T-cell (primary cell): ENCODE results near the gene SH3RF3. TPM values are rescaled to one million over a fixed set of nuclear protein-coding genes. Genes with fewer than 3 reads are reported as not detected.

Experiments used
- ATAC-seq, 4 experiments: fragments of 200-7000 bp in 3 of 4; fragments of 150-1000 bp in 1 of 4; cut with Tn5 transposase; replicated peaks in 1 of 4; 1 replicate in 3 of 4; 2 replicates in 1 of 4; pipeline ENCODE4 v1.10.0; 2021; ENCODE audit warnings: moderate library complexity in 3 of 4, mild to moderate bottlenecking in 2 of 4, moderate number of reproducible peaks in 1 of 4
- CTCF ChIA-PET, 2 donors: fragments of 300-600 bp; sonication (Branson Sonifier 250); formaldehyde crosslinking; loops; one replicate each; lab custom pipeline; 2022; ENCODE audit warnings: antibody characterized with exemption in 2 of 2; lab: Charles Lee
- POLR2A ChIA-PET, 2 donors: fragments of 300-600 bp; sonication (Branson Sonifier 250); formaldehyde crosslinking; loops; one replicate each; lab custom pipeline; 2022; ENCODE audit warnings: antibody characterized with exemption in 2 of 2; lab: Charles Lee
- DNase-seq, 35 experiments: peaks; one replicate each; pipeline versions ENCODE4 v3.0.0 to v3.0.0-alpha.2; 2013 to 2023
- H3K27ac ChIP-seq: one replicate; pipeline ENCODE4 v1.5.1; 2013; ENCODE audit warnings: low read length
- H3K27me3 ChIP-seq, 2 experiments: replicated peaks in 1 of 2; 1 replicate in 1 of 2; 2 replicates in 1 of 2; pipeline versions ENCODE4 v1.6.1 to v1.7.0; 2013; ENCODE audit warnings: low read length in 1 of 2, mixed read lengths in 1 of 2; ENCODE audit not compliant: control insufficient read depth in 2 of 2, insufficient read depth in 2 of 2; ENCODE audit errors: extremely low read depth in 1 of 2
- H3K36me3 ChIP-seq, 2 donors: 1 replicate in 1 of 2; 2 replicates in 1 of 2; pipeline versions ENCODE4 v1.6.1 to v1.7.0; 2013; ENCODE audit warnings: low read length in 1 of 2; ENCODE audit not compliant: control insufficient read depth in 2 of 2, insufficient read depth in 1 of 2; ENCODE audit errors: extremely low read depth in 1 of 2
- H3K4me1 ChIP-seq, 2 experiments: 1 replicate in 1 of 2; 2 replicates in 1 of 2; pipeline versions ENCODE4 v1.6.1 to v1.7.0; 2013; ENCODE audit warnings: low read length in 2 of 2, mixed read lengths in 1 of 2; ENCODE audit not compliant: insufficient read depth in 2 of 2, control insufficient read depth in 1 of 2; ENCODE audit errors: extremely low read depth in 1 of 2
- H3K4me3 ChIP-seq, 2 donors: 1 replicate in 1 of 2; 2 replicates in 1 of 2; pipeline versions ENCODE4 v1.5.1 to v1.7.0; 2013; ENCODE audit warnings: mild to moderate bottlenecking in 2 of 2, low read length in 1 of 2, moderate library complexity in 1 of 2; ENCODE audit not compliant: control insufficient read depth in 1 of 2; ENCODE audit errors: extremely low read depth in 1 of 2
- H3K9me3 ChIP-seq: 2 replicates; pipeline ENCODE4 v1.7.0; 2013
- H3K27ac Mint-ChIP-seq, 2 donors: one replicate each; pipeline ENCODE4 v1.8.0; 2020 to 2021; ENCODE audit warnings: mild to moderate bottlenecking in 2 of 2, mixed read lengths in 2 of 2
- H3K27me3 Mint-ChIP-seq, 2 donors: one replicate each; pipeline ENCODE4 v1.8.0; 2021 to 2022; ENCODE audit warnings: mixed read lengths in 2 of 2
- H3K36me3 Mint-ChIP-seq: one replicate; pipeline ENCODE4 v1.8.0; 2021; ENCODE audit warnings: mixed read lengths
- H3K4me1 Mint-ChIP-seq, 3 donors: one replicate each; pipeline ENCODE4 v1.8.0; 2020 to 2022; ENCODE audit warnings: mixed read lengths in 3 of 3, mild to moderate bottlenecking in 1 of 3
- H3K4me3 Mint-ChIP-seq, 3 donors: one replicate each; pipeline ENCODE4 v1.8.0; 2020 to 2022; ENCODE audit warnings: mild to moderate bottlenecking in 3 of 3, mixed read lengths in 3 of 3, moderate library complexity in 3 of 3
- H3K9me3 Mint-ChIP-seq, 3 donors: one replicate each; pipeline ENCODE4 v1.8.0; 2020 to 2022; ENCODE audit warnings: mixed read lengths in 3 of 3
- WGBS: methylation state at CpG from one replicate; pipeline ENCODE4 v1.1.5; 2013; ENCODE audit warnings: missing lambda C conversion rate; ENCODE audit not compliant: insufficient coverage; 5-methylcytosine and 5-hydroxymethylcytosine counted together
- total RNA-seq, 35 experiments: library from RNA in 6 of 35; stranded (reverse) in 6 of 35; fragments of 120-200 nt in 1 of 35; gene quantifications; one replicate each; pipeline versions ENCODE4 v1.2.1 to v1.2.4 and lab custom pipeline; 2013 to 2026

Gene SH3RF3
- total RNA-seq, 5 donors from 2014 or later (not counting 1 experiment from before 2014, with no cell fraction given): 1.8 to 4.6 (median 3.6) TPM

- H3K36me3 Mint-ChIP-seq: no peaks in the 10 kb centered on the region
- DNase-seq (no peak), ATAC-seq (no peak)
- Histone ChIP-seq H3K4me3 (no peak overlapping the region), H3K4me1 (no peaks in the 10 kb centered on the region), H3K27me3 (peaks cover 0 to 6% of the 10 kb centered on the region in 2 experiments), H3K36me3 (no peaks in the 10 kb centered on the region), H3K27ac (no peak overlapping the region), H3K9me3 (no peaks in the 10 kb centered on the region)
- WGBS: 88% methylated on average over 7 of the region's 9 CpGs
- CTCF ChIA-PET: no interaction called here
- no peak overlapping the region for H3K4me3 Mint-ChIP-seq
- no peaks in the 10 kb centered on the region for H3K4me1 Mint-ChIP-seq
- H3K27ac Mint-ChIP-seq: no peak overlapping the region
- POLR2A ChIA-PET: interaction anchor here in 1 of 2 donors (0.6 kb wide), 1 partner anchor 458 kb away, joined by 3 read pairs; no protein-coding TSS in a partner anchor
- H3K9me3 Mint-ChIP-seq: no peaks in the 10 kb centered on the region
- no peaks in the 10 kb centered on the region for H3K27me3 Mint-ChIP-seq
These were observed 338.7 kb downstream of the SH3RF3 start for GRCh38 chr2:109467701-109468100.

- peaks cover 2% of the 10 kb centered on the region for H3K36me3 Mint-ChIP-seq
- peaks cover 0 to 6% of the 10 kb centered on the region in 2 experiments for H3K27me3 ChIP-seq
- CTCF ChIA-PET: interaction anchor here in 1 of 2 donors (0.6 kb wide), 1 partner anchor 58 kb away, joined by 3 read pairs; no protein-coding TSS in a partner anchor
- no peak overlapping the region for H3K4me3 ChIP-seq
- ATAC-seq (no peak), DNase-seq (no peak)
- 92% methylated on average over 3 of the region's 7 CpGs for WGBS
- no peak overlapping the region for H3K27ac Mint-ChIP-seq
- H3K9me3 Mint-ChIP-seq: no peaks in the 10 kb centered on the region
- H3K9me3 ChIP-seq: no peaks in the 10 kb centered on the region
- no peaks in the 10 kb centered on the region for H3K36me3 ChIP-seq
- POLR2A ChIA-PET: no interaction called here
- no peak overlapping the region for H3K27ac ChIP-seq
- H3K27me3 Mint-ChIP-seq: peaks cover 0 to 2% of the 10 kb centered on the region in 2 donors
- no peaks in the 10 kb centered on the region for H3K4me1 ChIP-seq
- no peak overlapping the region for H3K4me3 Mint-ChIP-seq
- H3K4me1 Mint-ChIP-seq: no peaks in the 10 kb centered on the region
These were observed 339.9 kb downstream of the SH3RF3 start for GRCh38 chr2:109468893-109469292.

GRCh38 chr2:109471658-109472057, 342.7 kb downstream of the SH3RF3 start:
- ATAC-seq (no peak), DNase-seq (no peak)
- Histone ChIP-seq H3K36me3 (no peaks in the 10 kb centered on the region), H3K4me1 (no peaks in the 10 kb centered on the region), H3K9me3 (no peaks in the 10 kb centered on the region), H3K27ac (no peak overlapping the region), H3K27me3 (peaks cover 0 to 6% of the 10 kb centered on the region in 2 experiments), H3K4me3 (no peak overlapping the region)
- ChIA-PET CTCF (no interaction called here), POLR2A (no interaction called here)
- H3K36me3 Mint-ChIP-seq: peaks cover 4% of the 10 kb centered on the region
- peaks cover 0 to 2% of the 10 kb centered on the region in 2 donors for H3K27me3 Mint-ChIP-seq
- H3K9me3 Mint-ChIP-seq: no peaks in the 10 kb centered on the region
- H3K27ac Mint-ChIP-seq: no peak overlapping the region
- no peaks in the 10 kb centered on the region for H3K4me1 Mint-ChIP-seq
- WGBS: 86% methylated on average over 1 of the region's 3 CpGs
- H3K4me3 Mint-ChIP-seq: no peak overlapping the region

- H3K27ac Mint-ChIP-seq: no peak overlapping the region
- Histone ChIP-seq H3K4me3 (no peak overlapping the region), H3K36me3 (no peaks in the 10 kb centered on the region), H3K27ac (no peak overlapping the region), H3K4me1 (no peaks in the 10 kb centered on the region), H3K27me3 (peaks cover 0 to 6% of the 10 kb centered on the region in 2 experiments), H3K9me3 (no peaks in the 10 kb centered on the region)
- ATAC-seq (no peak), DNase-seq (no peak)
- no peak overlapping the region for H3K4me3 Mint-ChIP-seq
- WGBS: 97% methylated on average over 6 of the region's 14 CpGs
- peaks cover 4% of the 10 kb centered on the region for H3K36me3 Mint-ChIP-seq
- ChIA-PET POLR2A (no interaction called here), CTCF (no interaction called here)
- peaks cover 0 to 2% of the 10 kb centered on the region in 2 donors for H3K27me3 Mint-ChIP-seq
- no peaks in the 10 kb centered on the region for H3K9me3 Mint-ChIP-seq
- H3K4me1 Mint-ChIP-seq: no peaks in the 10 kb centered on the region
These were observed 343.4 kb downstream of the SH3RF3 start for GRCh38 chr2:109472331-109472959.

GRCh38 chr2:109472974-109473373, 344.0 kb downstream of the SH3RF3 start:
- no peak for DNase-seq
- Histone ChIP-seq H3K4me3 (no peak overlapping the region), H3K9me3 (no peaks in the 10 kb centered on the region), H3K36me3 (no peaks in the 10 kb centered on the region), H3K27ac (no peak overlapping the region), H3K4me1 (no peaks in the 10 kb centered on the region), H3K27me3 (peaks cover 0 to 6% of the 10 kb centered on the region in 2 experiments)
- no peaks in the 10 kb centered on the region for H3K4me1 Mint-ChIP-seq
- H3K9me3 Mint-ChIP-seq: no peaks in the 10 kb centered on the region
- CTCF ChIA-PET: no interaction called here
- H3K36me3 Mint-ChIP-seq: peaks cover 4% of the 10 kb centered on the region
- ATAC-seq: no peak
- WGBS: 84% methylated on average over 8 of the region's 10 CpGs
- H3K27me3 Mint-ChIP-seq: peaks cover 0 to 2% of the 10 kb centered on the region in 2 donors
- POLR2A ChIA-PET: no interaction called here
- no peak overlapping the region for H3K4me3 Mint-ChIP-seq
- H3K27ac Mint-ChIP-seq: no peak overlapping the region

GRCh38 chr2:109473616-109474318, 344.8 kb downstream of the SH3RF3 start:
- no peaks in the 10 kb centered on the region for H3K36me3 ChIP-seq
- ATAC-seq: no peak
- no peak for DNase-seq
- no peak overlapping the region for H3K4me3 Mint-ChIP-seq
- H3K9me3 Mint-ChIP-seq: no peaks in the 10 kb centered on the region
- no peak overlapping the region for H3K27ac ChIP-seq
- H3K4me3 ChIP-seq: no peak overlapping the region
- peaks cover 4% of the 10 kb centered on the region for H3K36me3 Mint-ChIP-seq
- H3K4me1 Mint-ChIP-seq: no peaks in the 10 kb centered on the region
- peaks cover 0 to 6% of the 10 kb centered on the region in 2 experiments for H3K27me3 ChIP-seq
- WGBS: 60% methylated on average over 5 of the region's 12 CpGs
- CTCF ChIA-PET: no interaction called here
- no peaks in the 10 kb centered on the region for H3K4me1 ChIP-seq
- H3K27me3 Mint-ChIP-seq: peaks cover 0 to 2% of the 10 kb centered on the region in 2 donors
- POLR2A ChIA-PET: no interaction called here
- no peaks in the 10 kb centered on the region for H3K9me3 ChIP-seq
- H3K27ac Mint-ChIP-seq: no peak overlapping the region
